Endodermal cell (in vitro differentiated cells): ENCODE measurements around the gene CAMK1. TPM values are rescaled to one million over a fixed set of nuclear protein-coding genes. Genes with fewer than 3 reads are reported as not detected.

Experiments
- DNase-seq: peaks from one replicate; pipeline ENCODE4 v3.0.0-alpha.2; 2017
- H3K27ac ChIP-seq: 2 replicates; pipeline ENCODE4 v1.5.1; 2013; ENCODE audit warnings: mild to moderate bottlenecking, low read depth, low read length, moderate library complexity
- H3K27me3 ChIP-seq: 2 replicates; pipeline ENCODE4 v1.6.1; 2013; ENCODE audit warnings: mild to moderate bottlenecking, low read length, moderate library complexity; ENCODE audit not compliant: insufficient read depth, control insufficient read depth, poor library complexity, severe bottlenecking
- H3K36me3 ChIP-seq: 2 replicates; pipeline ENCODE4 v1.7.0; 2013; ENCODE audit warnings: mild to moderate bottlenecking, low read length, moderate library complexity; ENCODE audit not compliant: control insufficient read depth, insufficient read depth
- H3K4me1 ChIP-seq: one replicate; pipeline ENCODE4 v1.7.0; 2013; ENCODE audit warnings: low read length; ENCODE audit not compliant: control insufficient read depth, insufficient read depth
- H3K4me3 ChIP-seq: 2 replicates; pipeline ENCODE4 v1.5.1; 2013; ENCODE audit warnings: mild to moderate bottlenecking, low read length, moderate library complexity
- H3K9ac ChIP-seq: 2 replicates; pipeline ENCODE4 v1.6.1; 2013; ENCODE audit warnings: mild to moderate bottlenecking, low read length, moderate library complexity; ENCODE audit not compliant: poor library complexity, severe bottlenecking; ENCODE audit errors: extremely low read depth
- H3K9me3 ChIP-seq: 2 replicates; pipeline ENCODE4 v1.6.1; 2013; ENCODE audit warnings: mild to moderate bottlenecking, low read length, moderate library complexity; ENCODE audit not compliant: control insufficient read depth
- H3K27ac Mint-ChIP-seq: 2 replicates; pipeline ENCODE4 v1.8.0; 2020; ENCODE audit warnings: mixed read lengths
- H3K27me3 Mint-ChIP-seq: 2 replicates; pipeline ENCODE4 v1.8.0; 2021; ENCODE audit warnings: mild to moderate bottlenecking, mixed read lengths; ENCODE audit not compliant: insufficient read depth
- H3K36me3 Mint-ChIP-seq: 2 replicates; pipeline ENCODE4 v1.8.0; 2020; ENCODE audit warnings: low read depth, mixed read lengths
- H3K4me1 Mint-ChIP-seq: 2 replicates; pipeline ENCODE4 v1.8.0; 2020; ENCODE audit warnings: mixed read lengths
- H3K4me3 Mint-ChIP-seq: 2 replicates; pipeline ENCODE4 v1.8.0; 2020; ENCODE audit warnings: mild to moderate bottlenecking, moderate library complexity, mixed read lengths
- H3K9me3 Mint-ChIP-seq: 2 replicates; pipeline ENCODE4 v1.8.0; 2020; ENCODE audit warnings: mild to moderate bottlenecking, mixed read lengths
- WGBS, 2 experiments: methylation state at CpG; one replicate each; pipeline versions ENCODE4 v1.1.5 to v1.1.7; 2013; ENCODE audit warnings: missing lambda C conversion rate in 2 of 2, mixed read lengths in 1 of 2; ENCODE audit not compliant: insufficient coverage in 1 of 2, insufficient read length in 1 of 2; 5-methylcytosine and 5-hydroxymethylcytosine counted together
- long read RNA-seq, 4 experiments: library from polyadenylated mRNA in 2 of 4; library from RNA in 1 of 4; library from capped mRNA in 1 of 4; stranded (forward) in 3 of 4; unstranded in 1 of 4; transcript quantifications; one replicate each; pipeline ENCODE4 v2.0.0, GENCODE V29; 2020 to 2021; ENCODE audit warnings: inconsistent platforms in 1 of 4
- polyA plus RNA-seq, 2 experiments: library from polyadenylated mRNA; stranded (reverse); fragments of 50-300 nt; gene quantifications; one replicate each; pipeline ENCODE4 v1.2.3, GENCODE V29; 2013
- total RNA-seq, 2 donors: library from RNA; stranded (reverse); fragmentation: NEBNext Ultra II Directional in 1 of 2; extraction: Animal tissue kit (Norgen Biotek cat#: 25700) in 1 of 2; gene quantifications; 2 replicates in 1 of 2; 3 replicates in 1 of 2; pipeline ENCODE4 v1.2.1, GENCODE V29; 2021
- TF ChIP-seq, protein P1 (sequence below): fragments of 200-600 bp; sonication (generic); conservative IDR thresholded peaks from 2 replicates; pipeline ENCODE4 v1.5.0; 2021; ENCODE audit warnings: antibody characterized with exemption, mild to moderate bottlenecking

The CAMK1 gene
- 10 to 100 TPM; 10.1 to 13.3 TPM for total RNA-seq
- 13.6 TPM for polyA plus RNA-seq (2013, experiment 1 of 2)
- polyA plus RNA-seq (2013, experiment 2 of 2), result 14.6 TPM
- long read RNA-seq, experiment 1, partial matches to known transcripts, result 0 of 4 reads
- long read RNA-seq, experiment 1, other reads (novel, unspliced or antisense), result 4 of 4 reads
- long read RNA-seq, experiment 2, transcript CAMK1-201 (12 exons, 1,488 nt), result major isoform, 11 of 16 reads
- long read RNA-seq, experiment 2, partial matches to known transcripts, result 0 of 16 reads
- long read RNA-seq, experiment 2, other reads (novel, unspliced or antisense), result 5 of 16 reads
- long read RNA-seq, experiment 3, partial matches to known transcripts, result 2 of 7 reads
- long read RNA-seq, experiment 3, other reads (novel, unspliced or antisense), result 1 of 7 reads
- long read RNA-seq, experiment 4, partial matches to known transcripts, result 1 of 3 reads
- long read RNA-seq, experiment 4, other reads (novel, unspliced or antisense), result 2 of 3 reads

DNA sequence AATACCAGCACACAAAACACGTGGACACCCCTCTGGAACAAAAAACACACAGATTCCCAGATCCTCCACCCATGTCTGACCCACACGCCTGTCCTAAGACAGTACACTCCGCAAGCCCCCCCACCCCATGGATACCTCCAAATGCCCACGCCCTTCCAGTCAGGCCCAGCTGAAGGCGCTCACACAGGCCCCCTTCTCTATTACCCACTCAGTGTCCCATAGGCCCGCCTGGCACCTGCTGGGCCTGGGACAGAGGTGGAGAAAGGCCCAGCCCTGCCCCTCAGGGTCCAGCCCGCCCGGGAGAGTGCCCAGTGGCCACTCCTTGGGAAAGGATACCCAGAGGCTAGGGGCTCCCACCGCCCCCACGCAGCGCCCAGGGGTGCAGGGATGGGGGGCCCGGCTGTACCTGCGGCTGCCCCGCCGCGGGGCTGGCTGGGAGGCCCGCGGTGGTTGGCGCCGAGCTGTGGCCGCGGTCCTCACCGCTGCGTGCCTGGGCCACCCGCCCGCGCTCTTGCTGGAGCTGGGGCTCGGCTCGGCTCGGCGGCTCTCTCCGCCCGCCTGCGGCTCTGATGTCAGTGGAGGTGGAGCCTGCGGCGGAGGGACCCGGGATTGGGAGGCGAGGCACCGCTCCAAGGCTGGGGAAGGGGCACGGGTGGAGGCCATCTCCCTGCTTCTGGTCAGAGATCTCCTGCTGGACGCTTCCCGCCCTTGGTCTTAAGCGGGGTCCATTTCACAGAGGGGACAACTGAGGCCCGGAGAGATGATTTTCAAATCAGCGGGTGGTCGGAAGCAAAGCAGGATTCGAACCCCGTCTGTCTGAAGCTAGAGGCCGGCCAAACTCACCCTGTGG is at the start of gene CAMK1:
TSS of gene CAMK1 (minus strand) at position 522 of the 850 bp plus-strand sequence. CDS start 2,198 bp downstream, outside the sequence.
- peak within 1 kb of the TSS; percentile 80 for H3K4me3 ChIP-seq
- peak within 1 kb of the TSS; percentile 60 for H3K27ac Mint-ChIP-seq
- H3K4me1 Mint-ChIP-seq, result peaks cover 6% of the 10 kb centered on the region
- DNase-seq, result peak; percentile 92
- no peaks in the 10 kb centered on the region for H3K27me3 ChIP-seq
- H3K27ac ChIP-seq, result no peak within 1 kb of the TSS
- H3K4me1 ChIP-seq, result no peaks in the 10 kb centered on the region
- H3K4me3 Mint-ChIP-seq, result peak within 1 kb of the TSS; percentile 58
- peak within 1 kb of the TSS; percentile 19 for H3K9ac ChIP-seq
- no peaks in the 10 kb centered on the region for H3K9me3 Mint-ChIP-seq
- H3K27me3 Mint-ChIP-seq, result peaks cover 38% of the 10 kb centered on the region
- no peaks in the 10 kb centered on the region for H3K9me3 ChIP-seq
- 2 to 17% methylated on average over 20 to 49 of the region's 49 CpGs for WGBS, 2 experiments
- peaks cover 7% of the 10 kb centered on the region for H3K36me3 ChIP-seq
- H3K36me3 Mint-ChIP-seq, result peaks cover 3% of the 10 kb centered on the region
- TF ChIP-seq, protein P1, sequence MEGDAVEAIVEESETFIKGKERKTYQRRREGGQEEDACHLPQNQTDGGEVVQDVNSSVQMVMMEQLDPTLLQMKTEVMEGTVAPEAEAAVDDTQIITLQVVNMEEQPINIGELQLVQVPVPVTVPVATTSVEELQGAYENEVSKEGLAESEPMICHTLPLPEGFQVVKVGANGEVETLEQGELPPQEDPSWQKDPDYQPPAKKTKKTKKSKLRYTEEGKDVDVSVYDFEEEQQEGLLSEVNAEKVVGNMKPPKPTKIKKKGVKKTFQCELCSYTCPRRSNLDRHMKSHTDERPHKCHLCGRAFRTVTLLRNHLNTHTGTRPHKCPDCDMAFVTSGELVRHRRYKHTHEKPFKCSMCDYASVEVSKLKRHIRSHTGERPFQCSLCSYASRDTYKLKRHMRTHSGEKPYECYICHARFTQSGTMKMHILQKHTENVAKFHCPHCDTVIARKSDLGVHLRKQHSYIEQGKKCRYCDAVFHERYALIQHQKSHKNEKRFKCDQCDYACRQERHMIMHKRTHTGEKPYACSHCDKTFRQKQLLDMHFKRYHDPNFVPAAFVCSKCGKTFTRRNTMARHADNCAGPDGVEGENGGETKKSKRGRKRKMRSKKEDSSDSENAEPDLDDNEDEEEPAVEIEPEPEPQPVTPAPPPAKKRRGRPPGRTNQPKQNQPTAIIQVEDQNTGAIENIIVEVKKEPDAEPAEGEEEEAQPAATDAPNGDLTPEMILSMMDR, result no peak

DNA sequence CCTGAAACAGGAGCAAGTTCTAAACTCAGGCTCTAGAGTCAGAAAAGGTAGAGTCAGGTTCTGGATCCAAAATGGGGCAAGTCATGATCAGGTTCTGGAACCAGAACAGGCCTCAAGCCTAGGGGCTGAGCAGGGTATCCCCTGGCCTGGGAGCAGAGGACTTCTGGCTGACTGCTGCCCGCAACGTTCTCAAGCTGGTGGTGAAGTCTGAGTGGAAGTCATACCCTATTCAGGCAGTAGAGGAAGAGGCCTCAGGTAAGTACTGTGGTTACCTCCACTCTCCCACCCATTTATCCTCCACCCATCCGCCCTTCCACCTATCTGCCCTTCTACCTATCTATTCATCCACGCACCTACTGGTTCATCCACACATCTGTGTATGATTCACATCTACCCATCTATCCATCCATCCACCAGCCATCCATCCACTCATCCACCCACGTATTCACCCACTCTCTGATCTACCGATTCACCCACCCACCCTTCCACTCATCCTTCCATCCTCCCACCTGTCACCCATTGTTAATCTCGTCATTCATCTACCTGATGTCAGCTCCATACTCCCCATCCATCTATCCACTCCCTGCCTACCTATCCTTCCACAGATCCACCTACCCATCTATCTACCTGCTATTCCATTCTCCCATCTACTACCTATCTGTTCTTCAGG is 49.1 kb upstream of the CAMK1 start:
- no peaks in the 10 kb centered on the region for H3K36me3 Mint-ChIP-seq
- Histone ChIP-seq H3K27me3 (no peaks in the 10 kb centered on the region), H3K9me3 (no peaks in the 10 kb centered on the region), H3K4me1 (no peaks in the 10 kb centered on the region), H3K4me3 (no peak overlapping the region), H3K27ac (no peak overlapping the region), H3K9ac (no peak overlapping the region), H3K36me3 (no peaks in the 10 kb centered on the region)
- no peaks in the 10 kb centered on the region for H3K27me3 Mint-ChIP-seq
- no peak overlapping the region for H3K27ac Mint-ChIP-seq
- no peaks in the 10 kb centered on the region for H3K4me1 Mint-ChIP-seq
- DNase-seq, result no peak
- TF ChIP-seq, protein P1, result no peak
- 93 to 95% methylated on average over 6 of the region's 7 CpGs for WGBS, 2 experiments
- H3K4me3 Mint-ChIP-seq, result no peak overlapping the region
- no peaks in the 10 kb centered on the region for H3K9me3 Mint-ChIP-seq

DNA sequence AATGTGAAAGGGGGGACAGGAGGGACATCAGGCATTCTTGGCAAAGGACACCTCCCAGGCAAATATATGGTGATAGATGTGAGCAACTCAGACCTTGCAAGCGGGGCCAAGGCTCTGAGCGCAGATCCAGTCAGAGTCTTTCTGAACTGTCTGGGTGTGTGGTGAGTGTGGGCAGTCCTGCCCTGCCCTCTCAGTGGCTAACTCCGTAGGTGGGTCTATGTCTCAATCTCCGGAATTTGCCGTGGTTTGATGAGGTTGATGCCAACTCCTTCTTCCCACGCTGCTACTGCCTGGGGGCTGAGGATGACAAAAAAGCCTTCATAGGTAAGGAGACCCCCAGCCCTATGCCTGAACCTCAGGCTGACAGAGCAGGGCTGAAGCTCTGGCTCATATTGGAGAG is 47.7 kb upstream of the CAMK1 start:
- no peak overlapping the region for H3K4me3 ChIP-seq
- peaks cover 4% of the 10 kb centered on the region for H3K36me3 Mint-ChIP-seq
- H3K27me3 ChIP-seq, result no peaks in the 10 kb centered on the region
- H3K4me1 ChIP-seq, result no peaks in the 10 kb centered on the region
- H3K9me3 ChIP-seq, result no peaks in the 10 kb centered on the region
- H3K27ac Mint-ChIP-seq, result no peak overlapping the region
- WGBS, 2 experiments, result 88 to 92% methylated on average over 4 to 6 of the region's 6 CpGs
- H3K9ac ChIP-seq, result no peak overlapping the region
- no peak overlapping the region for H3K27ac ChIP-seq
- H3K4me3 Mint-ChIP-seq, result no peak overlapping the region
- peaks cover 4% of the 10 kb centered on the region for H3K36me3 ChIP-seq
- H3K27me3 Mint-ChIP-seq, result no peaks in the 10 kb centered on the region
- no peaks in the 10 kb centered on the region for H3K9me3 Mint-ChIP-seq
- TF ChIP-seq, protein P1, result no peak
- no peak for DNase-seq
- H3K4me1 Mint-ChIP-seq, result no peaks in the 10 kb centered on the region
